HEK293T (cell line): Measurements from ENCODE around the gene DNAH9.

Source experiments
- NFRKB ChIP-seq: fragments of 450-650 bp; IDR thresholded peaks from 2 replicates; pipeline ENCODE4 v1.6.1; 2016; ENCODE audit warnings: mild to moderate bottlenecking, moderate library complexity
- ZNF384 ChIP-seq: fragments of 450-650 bp; IDR thresholded peaks from 2 replicates; pipeline ENCODE4 v1.6.1; 2016

DNA sequence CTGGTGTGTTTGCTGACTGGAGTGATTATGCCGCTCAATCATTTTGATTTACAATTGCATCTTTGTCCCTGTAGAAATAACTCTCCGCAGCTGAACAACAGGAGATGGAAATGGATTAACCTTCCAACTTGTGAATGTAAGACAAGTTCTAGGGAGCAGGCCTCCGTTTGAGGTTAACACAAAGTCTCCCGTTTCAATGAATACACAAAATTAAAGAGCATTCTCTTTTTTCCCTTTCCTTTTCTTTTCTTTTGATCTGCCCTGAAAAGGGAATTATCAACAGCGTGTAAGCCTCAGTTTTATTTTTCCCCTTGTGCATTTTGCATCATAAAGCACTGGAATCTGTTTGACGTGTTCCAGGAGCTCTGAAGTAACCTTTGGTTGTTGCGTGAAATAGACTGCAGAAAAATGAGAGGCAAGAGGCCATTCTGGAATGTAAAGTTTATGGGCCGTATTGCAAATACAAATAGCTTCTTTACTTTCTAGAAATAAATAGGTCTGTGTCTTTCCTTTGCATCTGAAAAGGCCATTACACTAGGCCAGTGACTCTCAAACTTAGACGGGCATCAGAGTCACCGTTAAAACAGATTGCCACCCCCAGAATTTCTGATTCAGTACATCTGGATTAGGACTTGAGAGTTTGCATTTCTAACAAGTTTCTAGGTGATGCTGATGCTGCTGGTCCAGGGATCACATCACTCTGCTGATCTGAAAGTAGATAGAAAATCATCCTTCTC, 234.3 kb downstream of the DNAH9 start:
- no peak for TF ChIP-seq ZNF384
- TF ChIP-seq NFRKB, result no peak
